HCT116 (cell line): ENCODE results near the gene SCN3A. TPM values are rescaled to one million over a fixed set of nuclear protein-coding genes. Genes with fewer than 3 reads are reported as not detected.

Source experiments
- ATAC-seq: fragments of 200-7000 bp; cut with Tn5 transposase; 2 replicates; pipeline ENCODE4 v1.9.1; 2020; ENCODE audit warnings: mild to moderate bottlenecking, moderate library complexity
- BruUV-seq: library from RNA; stranded (reverse); fragments of 400-500 nt; replicated peaks from 2 replicates; lab custom pipeline; 2021; lab: Mats Ljungman, UMichigan
- CTCF ChIA-PET: fragments of 300-600 bp; sonication (Branson Sonifier 250); formaldehyde crosslinking; loops from one replicate; lab custom pipeline; 2021; ENCODE audit warnings: antibody characterized with exemption; lab: Charles Lee
- POLR2A ChIA-PET: fragments of 300-600, 350-600 bp; sonication (Branson Sonifier 250); formaldehyde crosslinking; loops from one replicate; lab custom pipeline; 2021; ENCODE audit warnings: antibody characterized with exemption; lab: Charles Lee
- RAD21 ChIA-PET, 2 experiments: fragments of 300-600 bp; sonication (Branson Sonifier 250); formaldehyde crosslinking; loops; one replicate each; lab custom pipeline; 2023; ENCODE audit warnings: low total read pairs in 2 of 2; ENCODE audit not compliant: uncharacterized antibody in 2 of 2, unreplicated experiment in 2 of 2, low non-redundant PET in 1 of 2; lab: Charles Lee
- DNase-seq: peaks from one replicate; pipeline ENCODE4 v3.0.0-alpha.2; 2010; ENCODE audit warnings: low read depth, low spot score
- H2AFZ ChIP-seq: fragments of 200-600 bp; shearing (Covaris generic), sonication (generic); 2 replicates; pipeline ENCODE4 v1.6.1; 2017; ENCODE audit warnings: low read depth, mixed run types, mixed read lengths, antibody characterized with exemption, low read length; ENCODE audit not compliant: poor library complexity, severe bottlenecking
- H3K27ac ChIP-seq: 2 replicates; pipeline ENCODE4 v1.5.1; 2012; ENCODE audit warnings: low read depth, low read length
- H3K27me3 ChIP-seq: fragments of 200-600 bp; sonication (generic); 2 replicates; pipeline ENCODE4 v1.6.1; 2016; ENCODE audit warnings: mixed run types, low read length, mixed read lengths; ENCODE audit not compliant: insufficient read depth
- H3K36me3 ChIP-seq, 2 experiments: fragments of 200-500 bp in 1 of 2; fragments of 200-600 bp in 1 of 2; sonication (Bioruptor generic) in 1 of 2; sonication (generic) in 1 of 2; 2 replicates each; pipeline versions ENCODE4 v1.5.1 to v1.6.1; 2014 to 2016; ENCODE audit warnings: low read length in 2 of 2, inconsistent platforms in 1 of 2, mixed read lengths in 1 of 2, mixed run types in 1 of 2; ENCODE audit not compliant: insufficient read depth in 2 of 2, control insufficient read depth in 1 of 2
- H3K4me1 ChIP-seq, 2 experiments: fragments of 200-600 bp in 1 of 2; sonication (generic) in 1 of 2; 2 replicates each; pipeline versions ENCODE4 v1.5.1 to v1.6.1; 2012 to 2017; ENCODE audit warnings: low read length in 2 of 2, inconsistent platforms in 1 of 2, mild to moderate bottlenecking in 1 of 2, mixed read lengths in 1 of 2, mixed run types in 1 of 2, moderate library complexity in 1 of 2; ENCODE audit not compliant: insufficient read depth in 2 of 2, control insufficient read depth in 1 of 2
- H3K4me2 ChIP-seq: fragments of 200-600 bp; sonication (generic); 2 replicates; pipeline ENCODE4 v1.6.1; 2017; ENCODE audit warnings: mixed run types, low read length, mixed read lengths
- H3K4me3 ChIP-seq, 2 experiments: fragments of 200-600 bp in 1 of 2; sonication (generic) in 1 of 2; replicated peaks in 1 of 2; 2 replicates each; pipeline ENCODE4 v1.5.1; 2011 to 2016; ENCODE audit warnings: low read length in 2 of 2, control low read depth in 1 of 2, low read depth in 1 of 2, mild to moderate bottlenecking in 1 of 2, mixed read lengths in 1 of 2, mixed run types in 1 of 2
- H3K79me2 ChIP-seq: fragments of 200-600 bp; sonication (generic); 2 replicates; pipeline ENCODE4 v1.6.1; 2017; ENCODE audit warnings: mild to moderate bottlenecking, mixed run types, low read length, moderate library complexity, mixed read lengths; ENCODE audit not compliant: insufficient read depth
- H3K9ac ChIP-seq: fragments of 200-600 bp; sonication (generic); 2 replicates; pipeline ENCODE4 v1.6.1; 2016; ENCODE audit warnings: low read length, mixed read lengths
- H3K9me2 ChIP-seq: fragments of 200-600 bp; sonication (generic), shearing (Covaris generic); 2 replicates; pipeline ENCODE4 v1.6.1; 2017; ENCODE audit warnings: mixed run types, mild to moderate bottlenecking, moderate library complexity; ENCODE audit not compliant: insufficient read depth
- H3K9me3 ChIP-seq, 2 experiments: fragments of 200-500 bp in 1 of 2; fragments of 200-600 bp in 1 of 2; sonication (Bioruptor generic) in 1 of 2; sonication (generic) in 1 of 2; 2 replicates each; pipeline ENCODE4 v1.6.1; 2014 to 2017; ENCODE audit warnings: low read length in 2 of 2, mixed read lengths in 2 of 2, inconsistent platforms in 1 of 2, low read depth in 1 of 2, mild to moderate bottlenecking in 1 of 2, mixed run types in 1 of 2, moderate library complexity in 1 of 2; ENCODE audit not compliant: control insufficient read depth in 1 of 2, insufficient read depth in 1 of 2
- H4K20me1 ChIP-seq: fragments of 200-600 bp; sonication (generic), shearing (Covaris generic); 2 replicates; pipeline ENCODE4 v1.6.1; 2017; ENCODE audit warnings: mixed run types, mild to moderate bottlenecking, moderate library complexity; ENCODE audit not compliant: insufficient read depth
- CBX3 ChIP-seq: IDR thresholded peaks from 2 replicates; pipeline ENCODE4 v1.6.1; 2012; ENCODE audit warnings: low read depth
- CEBPB ChIP-seq: IDR thresholded peaks from 2 replicates; pipeline ENCODE4 v1.6.1; 2012; ENCODE audit warnings: low read depth
- EGR1 ChIP-seq: IDR thresholded peaks from 2 replicates; pipeline ENCODE4 v1.6.1; 2012; ENCODE audit warnings: low read depth
- EZH2 ChIP-seq: fragments of 200-600 bp; sonication (generic); IDR thresholded peaks from 2 replicates; pipeline ENCODE4 v1.6.1; 2017; ENCODE audit warnings: antibody characterized with exemption, mixed run types
- EZH2phosphoT487 ChIP-seq: fragments of 200-600 bp; IDR thresholded peaks from 2 replicates; pipeline ENCODE4 v1.6.1; 2018; ENCODE audit warnings: antibody characterized with exemption, borderline replicate concordance
- FOSL1 ChIP-seq: IDR thresholded peaks from 2 replicates; pipeline ENCODE4 v1.6.1; 2012; ENCODE audit warnings: low read depth
- JUND ChIP-seq: IDR thresholded peaks from 2 replicates; pipeline ENCODE4 v1.6.1; 2012
- POLR2AphosphoS5 ChIP-seq: IDR thresholded peaks from 2 replicates; pipeline ENCODE4 v1.6.1; 2011; ENCODE audit warnings: mild to moderate bottlenecking, low read depth, low read length, moderate library complexity
- SP1 ChIP-seq: IDR thresholded peaks from 2 replicates; pipeline ENCODE4 v1.6.1; 2012; ENCODE audit warnings: low read depth
- SRF ChIP-seq: IDR thresholded peaks from 2 replicates; pipeline ENCODE4 v1.6.1; 2012; ENCODE audit warnings: low read depth
- ZFX ChIP-seq: fragments of 450-650 bp; IDR thresholded peaks from 2 replicates; pipeline ENCODE4 v1.6.1; 2017
- ZNF274 ChIP-seq: fragments of 200-500 bp; sonication (Bioruptor generic); IDR thresholded peaks from 2 replicates; pipeline ENCODE4 v1.6.1; 2014; ENCODE audit warnings: mild to moderate bottlenecking, low read depth, low read length, inconsistent platforms
- intact Hi-C: fragments of 100-400 bp; cut with micrococcal nuclease; formaldehyde crosslinking; loops from 2 replicates; pipeline ENCODE4 v1.10.0; 2022
- total RNA-seq: library from RNA; stranded (reverse); gene quantifications from one replicate; pipeline ENCODE4 v1.2.1, GENCODE V29; 2021; ENCODE audit not compliant: unreplicated experiment
- TF ChIP-seq, protein P1 (sequence below): IDR thresholded peaks from 2 replicates; pipeline ENCODE4 v1.6.1; 2012
- TF ChIP-seq, protein P2 (sequence below), 3 experiments: fragments of 200-600 bp in 1 of 3; sonication (generic) in 1 of 3; IDR thresholded peaks in 2 of 3; conservative IDR thresholded peaks in 1 of 3; 2 replicates each; pipeline ENCODE4 v1.5.1; 2012 to 2017; ENCODE audit warnings: low read depth in 2 of 3, low read length in 2 of 3, antibody characterized with exemption in 1 of 3, borderline replicate concordance in 1 of 3, control low read depth in 1 of 3, mild to moderate bottlenecking in 1 of 3, mixed read lengths in 1 of 3, mixed run types in 1 of 3, moderate library complexity in 1 of 3; ENCODE audit not compliant: insufficient read depth in 1 of 3
- TF ChIP-seq, protein P3 (sequence below): IDR thresholded peaks from 2 replicates; pipeline ENCODE4 v1.6.1; 2011; ENCODE audit warnings: mild to moderate bottlenecking, low read length, moderate library complexity; ENCODE audit not compliant: insufficient replicate concordance; ENCODE audit errors: extremely low read depth

SCN3A gene
- total RNA-seq, 1 experiment from 2014 or later = not detected

DNA sequence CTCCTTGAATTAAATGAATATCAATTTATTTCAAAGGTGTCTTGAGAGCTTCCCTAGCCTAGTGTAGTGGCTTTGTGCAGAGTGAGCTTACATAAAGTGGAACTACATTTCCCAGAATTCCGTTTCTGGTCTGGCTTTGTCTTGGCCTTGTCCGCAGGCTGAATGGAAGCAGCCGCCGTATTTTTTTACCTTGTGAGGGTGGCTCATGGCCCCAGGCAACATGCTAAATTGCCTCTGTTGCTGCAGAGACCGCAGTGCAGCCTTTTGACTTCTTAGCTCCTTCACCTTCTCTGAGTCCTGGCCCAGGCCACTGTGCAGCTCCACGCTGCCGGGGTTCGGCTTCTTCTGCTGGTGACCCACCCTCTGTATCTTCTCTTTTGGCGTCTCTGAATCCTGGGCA lies 133.8 kb downstream of the SCN3A start:
- POLR2A ChIA-PET = no interaction called here

DNA sequence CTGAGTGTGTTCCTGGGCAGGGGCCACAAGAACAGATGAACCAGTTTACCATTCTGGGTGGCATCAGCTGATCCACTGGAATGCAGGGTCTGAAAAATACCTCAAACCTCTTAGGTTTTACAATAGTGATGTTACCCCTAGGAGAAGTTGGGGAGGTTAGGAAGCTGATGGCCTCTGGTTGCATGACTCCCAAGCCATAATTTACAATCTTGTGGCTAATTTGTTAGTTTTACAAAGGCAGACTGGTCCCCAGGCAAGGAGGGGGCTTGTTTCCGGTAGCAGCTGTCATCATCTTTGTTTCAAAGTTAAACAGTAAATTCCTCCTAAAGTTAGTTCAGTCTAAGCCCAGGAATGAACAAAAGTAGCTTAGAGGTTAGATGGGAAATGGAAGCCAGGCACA lies 134.7 kb downstream of the SCN3A start:
- no peaks in the 10 kb centered on the region; the same call in 1 of the 2 replicates for H4K20me1 ChIP-seq
- no peaks in the 10 kb centered on the region for H3K79me2 ChIP-seq
- no peak overlapping the region for H3K4me3 ChIP-seq
- H3K36me3 ChIP-seq = no peaks in the 10 kb centered on the region
- CTCF ChIA-PET = no interaction called here
- no peaks in the 10 kb centered on the region for H3K9me2 ChIP-seq
- no peak overlapping the region for H3K9ac ChIP-seq
- no peaks in the 10 kb centered on the region for H3K9me3 ChIP-seq
- no peaks in the 10 kb centered on the region for H3K4me1 ChIP-seq
- H2AFZ ChIP-seq = no peak overlapping the region
- H3K4me2 ChIP-seq = no peak overlapping the region
- no peak overlapping the region for H3K27ac ChIP-seq
- no peak for TF ChIP-seq EZH2phosphoT487
- no peak for TF ChIP-seq EGR1
- TF ChIP-seq, protein P1, sequence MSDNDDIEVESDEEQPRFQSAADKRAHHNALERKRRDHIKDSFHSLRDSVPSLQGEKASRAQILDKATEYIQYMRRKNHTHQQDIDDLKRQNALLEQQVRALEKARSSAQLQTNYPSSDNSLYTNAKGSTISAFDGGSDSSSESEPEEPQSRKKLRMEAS = no peak
- TF ChIP-seq, protein P2, sequence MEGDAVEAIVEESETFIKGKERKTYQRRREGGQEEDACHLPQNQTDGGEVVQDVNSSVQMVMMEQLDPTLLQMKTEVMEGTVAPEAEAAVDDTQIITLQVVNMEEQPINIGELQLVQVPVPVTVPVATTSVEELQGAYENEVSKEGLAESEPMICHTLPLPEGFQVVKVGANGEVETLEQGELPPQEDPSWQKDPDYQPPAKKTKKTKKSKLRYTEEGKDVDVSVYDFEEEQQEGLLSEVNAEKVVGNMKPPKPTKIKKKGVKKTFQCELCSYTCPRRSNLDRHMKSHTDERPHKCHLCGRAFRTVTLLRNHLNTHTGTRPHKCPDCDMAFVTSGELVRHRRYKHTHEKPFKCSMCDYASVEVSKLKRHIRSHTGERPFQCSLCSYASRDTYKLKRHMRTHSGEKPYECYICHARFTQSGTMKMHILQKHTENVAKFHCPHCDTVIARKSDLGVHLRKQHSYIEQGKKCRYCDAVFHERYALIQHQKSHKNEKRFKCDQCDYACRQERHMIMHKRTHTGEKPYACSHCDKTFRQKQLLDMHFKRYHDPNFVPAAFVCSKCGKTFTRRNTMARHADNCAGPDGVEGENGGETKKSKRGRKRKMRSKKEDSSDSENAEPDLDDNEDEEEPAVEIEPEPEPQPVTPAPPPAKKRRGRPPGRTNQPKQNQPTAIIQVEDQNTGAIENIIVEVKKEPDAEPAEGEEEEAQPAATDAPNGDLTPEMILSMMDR (IDR thresholded peaks at IDR 0.05 in 2 of 3, conservative IDR thresholded peaks at IDR 0.05 in 1 of 3; ENCODE audit: borderline replicate concordance in 1 of 3, insufficient read depth in 1 of 3, low read depth in 2 of 3, low read length in 2 of 3) = no peak
- TF ChIP-seq EZH2 = no peak
- no peak for TF ChIP-seq JUND
- TF ChIP-seq CBX3 = no peak
- no peak for TF ChIP-seq ZNF274
- TF ChIP-seq, protein P3, sequence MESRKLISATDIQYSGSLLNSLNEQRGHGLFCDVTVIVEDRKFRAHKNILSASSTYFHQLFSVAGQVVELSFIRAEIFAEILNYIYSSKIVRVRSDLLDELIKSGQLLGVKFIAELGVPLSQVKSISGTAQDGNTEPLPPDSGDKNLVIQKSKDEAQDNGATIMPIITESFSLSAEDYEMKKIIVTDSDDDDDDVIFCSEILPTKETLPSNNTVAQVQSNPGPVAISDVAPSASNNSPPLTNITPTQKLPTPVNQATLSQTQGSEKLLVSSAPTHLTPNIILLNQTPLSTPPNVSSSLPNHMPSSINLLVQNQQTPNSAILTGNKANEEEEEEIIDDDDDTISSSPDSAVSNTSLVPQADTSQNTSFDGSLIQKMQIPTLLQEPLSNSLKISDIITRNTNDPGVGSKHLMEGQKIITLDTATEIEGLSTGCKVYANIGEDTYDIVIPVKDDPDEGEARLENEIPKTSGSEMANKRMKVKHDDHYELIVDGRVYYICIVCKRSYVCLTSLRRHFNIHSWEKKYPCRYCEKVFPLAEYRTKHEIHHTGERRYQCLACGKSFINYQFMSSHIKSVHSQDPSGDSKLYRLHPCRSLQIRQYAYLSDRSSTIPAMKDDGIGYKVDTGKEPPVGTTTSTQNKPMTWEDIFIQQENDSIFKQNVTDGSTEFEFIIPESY = no peak
- TF ChIP-seq FOSL1 = no peak
- TF ChIP-seq, all 23 proteins: peak for 0
- ChIA-PET POLR2A (no interaction called here), RAD21 (no interaction called here)
- intact Hi-C loops = no loop called here
- DNase-seq (no peak), ATAC-seq (no peak)
- H3K27me3 ChIP-seq = no peaks in the 10 kb centered on the region
- no TSS peak for BruUV-seq

More for the DNA sequence above, 133.8 kb downstream of the SCN3A start:
- Histone ChIP-seq H4K20me1 (no peaks in the 10 kb centered on the region; the same call in 1 of the 2 replicates), H3K9me3 (no peaks in the 10 kb centered on the region; a peak in 1 of 4 replicates), H3K79me2 (no peaks in the 10 kb centered on the region), H3K36me3 (no peaks in the 10 kb centered on the region), H3K9me2 (no peaks in the 10 kb centered on the region), H3K4me3 (no peak overlapping the region), H3K4me1 (no peaks in the 10 kb centered on the region), H2AFZ (no peak overlapping the region), H3K9ac (no peak overlapping the region), H3K4me2 (no peak overlapping the region), H3K27me3 (no peaks in the 10 kb centered on the region)
- no TSS peak for BruUV-seq
- DNase-seq (no peak), ATAC-seq (no peak)
- RAD21 ChIA-PET = no interaction called here
- intact Hi-C loops = no loop called here
- CTCF ChIA-PET = no interaction called here
- TF ChIP-seq SP1 = no peak
- TF ChIP-seq CEBPB = no peak
- no peak for TF ChIP-seq ZFX
- no peak for TF ChIP-seq EZH2phosphoT487
- TF ChIP-seq SRF = no peak
- TF ChIP-seq ZNF274 = no peak
- no peak for TF ChIP-seq POLR2AphosphoS5
- TF ChIP-seq, all 23 proteins: peak for 0
- no peak overlapping the region for H3K27ac ChIP-seq
